Fibroblast of lung (primary cell): ENCODE measurements around the gene HAO1. TPM values are rescaled to one million over a fixed set of nuclear protein-coding genes. Genes with fewer than 3 reads are reported as not detected.

Experiments used
- DNase-seq, 2 donors: peaks; one replicate each; pipeline versions ENCODE4 v3.0.0 to v3.0.0-alpha.2; 2010; ENCODE audit warnings: low read depth in 2 of 2
- H2AFZ ChIP-seq: 2 replicates; pipeline ENCODE4 v1.5.1; 2012; ENCODE audit warnings: low read length, control low read depth, inconsistent platforms
- H3K27ac ChIP-seq: 2 replicates; pipeline ENCODE4 v1.5.1; 2011; ENCODE audit warnings: low read length, control low read depth; ENCODE audit not compliant: insufficient read depth
- H3K27me3 ChIP-seq: 2 replicates; pipeline ENCODE4 v1.5.1; 2011; ENCODE audit warnings: mild to moderate bottlenecking, low read length; ENCODE audit not compliant: control insufficient read depth, insufficient read depth
- H3K36me3 ChIP-seq: 2 replicates; pipeline ENCODE4 v1.5.1; 2011; ENCODE audit warnings: low read length; ENCODE audit not compliant: control insufficient read depth, insufficient read depth
- H3K4me1 ChIP-seq: 2 replicates; pipeline ENCODE4 v1.5.1; 2011; ENCODE audit warnings: low read length; ENCODE audit not compliant: control insufficient read depth, insufficient read depth; ENCODE audit errors: extremely low read depth
- H3K4me2 ChIP-seq: 2 replicates; pipeline ENCODE4 v1.5.1; 2011; ENCODE audit warnings: low read length, control low read depth; ENCODE audit not compliant: insufficient read depth; ENCODE audit errors: extremely low read depth
- H3K4me3 ChIP-seq, 4 experiments: fragments of 200-600 bp in 1 of 4; sonication (generic) in 1 of 4; replicated peaks in 1 of 4; 2 replicates each; pipeline ENCODE4 v1.5.1; 2011 to 2016; ENCODE audit warnings: low read length in 4 of 4, low read depth in 3 of 4, mild to moderate bottlenecking in 3 of 4, control low read depth in 2 of 4, inconsistent platforms in 1 of 4, mixed read lengths in 1 of 4; ENCODE audit not compliant: insufficient read depth in 1 of 4; ENCODE audit errors: control extremely low read depth in 1 of 4
- H3K79me2 ChIP-seq: 2 replicates; pipeline ENCODE4 v1.5.1; 2012; ENCODE audit warnings: mild to moderate bottlenecking, low read length, inconsistent platforms; ENCODE audit not compliant: control insufficient read depth, insufficient read depth
- H3K9ac ChIP-seq: 2 replicates; pipeline ENCODE4 v1.5.1; 2011; ENCODE audit warnings: mild to moderate bottlenecking, low read length, control low read depth; ENCODE audit not compliant: insufficient read depth
- H3K9me3 ChIP-seq: 2 replicates; pipeline ENCODE4 v1.5.1; 2012; ENCODE audit warnings: low read depth, low read length; ENCODE audit not compliant: control insufficient read depth, insufficient read depth
- H4K20me1 ChIP-seq: 2 replicates; pipeline ENCODE4 v1.5.1; 2011; ENCODE audit warnings: low read length; ENCODE audit not compliant: control insufficient read depth, insufficient read depth; ENCODE audit errors: extremely low read depth
- EZH2 ChIP-seq: IDR thresholded peaks from 2 replicates; pipeline ENCODE4 v1.5.1; 2012; ENCODE audit warnings: low read length, control low read depth, mild to moderate bottlenecking; ENCODE audit errors: missing control alignments
- polyA plus RNA-seq, 2 donors: library from polyadenylated mRNA; depleted of rRNA in 1 of 2; stranded (reverse) in 1 of 2; unstranded in 1 of 2; fragments of >200 nt; gene quantifications; 2 replicates each; pipeline ENCODE4 v1.2.1, GENCODE V29; 2011 to 2012; ENCODE audit warnings: missing spikeins in 1 of 2
- total RNA-seq: library from RNA; depleted of rRNA; stranded (reverse); fragments of >200 nt; gene quantifications from 2 replicates; pipeline ENCODE4 v1.2.1, GENCODE V29; 2014
- TF ChIP-seq, protein P1 (sequence below), 2 donors: IDR thresholded peaks in 1 of 2; conservative IDR thresholded peaks in 1 of 2; 1 replicate in 1 of 2; 2 replicates in 1 of 2; pipeline ENCODE4 v1.5.1; 2011 to 2012; ENCODE audit warnings: low read length in 2 of 2, control low read depth in 1 of 2, inconsistent platforms in 1 of 2, low read depth in 1 of 2, mild to moderate bottlenecking in 1 of 2

The HAO1 gene
- total and polyA plus RNA-seq, 2 donors (not counting 1 experiment from before 2014, with no cell fraction given): not detected

DNA sequence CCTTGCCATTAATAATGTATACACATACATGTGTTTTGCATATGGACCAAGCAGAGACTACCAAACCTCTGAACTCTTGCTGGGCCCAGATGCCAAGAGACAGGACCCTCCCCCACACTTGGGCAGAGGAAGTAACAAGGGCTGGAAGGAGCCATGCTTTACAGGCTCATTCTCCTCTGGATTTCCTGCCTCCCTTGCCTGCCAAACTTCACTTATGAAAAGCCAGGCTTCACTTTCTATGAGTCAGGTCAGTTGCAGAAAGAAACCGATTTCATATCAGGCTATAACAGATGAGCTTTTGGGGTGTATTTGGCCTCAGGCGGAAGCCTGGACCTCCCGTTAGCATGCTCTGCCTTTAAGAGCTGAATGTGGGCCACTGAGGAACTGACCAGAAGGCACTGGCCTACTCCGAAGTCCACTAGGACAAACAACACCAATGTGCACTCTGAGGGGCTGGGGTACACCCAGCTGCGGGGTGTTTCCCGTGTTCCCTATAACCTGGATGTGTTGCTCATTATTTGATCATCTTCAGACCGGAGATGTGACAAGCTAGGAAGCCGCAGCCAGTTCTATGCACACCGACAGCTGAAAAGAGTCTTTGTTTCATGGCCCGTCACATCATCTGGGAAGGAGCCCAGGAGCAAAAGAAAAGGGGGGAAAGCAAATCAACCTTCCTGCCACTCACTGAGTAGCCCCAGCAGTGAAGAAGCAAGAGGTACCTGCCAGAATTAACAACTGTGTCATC lies 28.5 kb downstream of the HAO1 start:
- Histone ChIP-seq H3K9me3 (no peaks in the 10 kb centered on the region), H3K4me1 (no peaks in the 10 kb centered on the region), H3K27ac (no peak overlapping the region), H2AFZ (no peak overlapping the region), H3K36me3 (no peaks in the 10 kb centered on the region), H3K4me3 (no peak overlapping the region), H3K9ac (no peak overlapping the region), H3K79me2 (no peaks in the 10 kb centered on the region), H3K4me2 (no peak overlapping the region), H4K20me1 (no peaks in the 10 kb centered on the region), H3K27me3 (no peaks in the 10 kb centered on the region)
- no peak for DNase-seq
- TF ChIP-seq, protein P1, sequence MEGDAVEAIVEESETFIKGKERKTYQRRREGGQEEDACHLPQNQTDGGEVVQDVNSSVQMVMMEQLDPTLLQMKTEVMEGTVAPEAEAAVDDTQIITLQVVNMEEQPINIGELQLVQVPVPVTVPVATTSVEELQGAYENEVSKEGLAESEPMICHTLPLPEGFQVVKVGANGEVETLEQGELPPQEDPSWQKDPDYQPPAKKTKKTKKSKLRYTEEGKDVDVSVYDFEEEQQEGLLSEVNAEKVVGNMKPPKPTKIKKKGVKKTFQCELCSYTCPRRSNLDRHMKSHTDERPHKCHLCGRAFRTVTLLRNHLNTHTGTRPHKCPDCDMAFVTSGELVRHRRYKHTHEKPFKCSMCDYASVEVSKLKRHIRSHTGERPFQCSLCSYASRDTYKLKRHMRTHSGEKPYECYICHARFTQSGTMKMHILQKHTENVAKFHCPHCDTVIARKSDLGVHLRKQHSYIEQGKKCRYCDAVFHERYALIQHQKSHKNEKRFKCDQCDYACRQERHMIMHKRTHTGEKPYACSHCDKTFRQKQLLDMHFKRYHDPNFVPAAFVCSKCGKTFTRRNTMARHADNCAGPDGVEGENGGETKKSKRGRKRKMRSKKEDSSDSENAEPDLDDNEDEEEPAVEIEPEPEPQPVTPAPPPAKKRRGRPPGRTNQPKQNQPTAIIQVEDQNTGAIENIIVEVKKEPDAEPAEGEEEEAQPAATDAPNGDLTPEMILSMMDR (conservative IDR thresholded peaks at IDR 0.05 in 1 of 2, IDR thresholded peaks at IDR 0.05 in 1 of 2; ENCODE audit: low read depth in 1 of 2, low read length in 2 of 2): no peak
- no peak for TF ChIP-seq EZH2

GRCh38 chr20:7908905-7909304 lies 31.4 kb downstream of the HAO1 start:
- DNase-seq: no peak
- TF ChIP-seq, protein P1 (conservative IDR thresholded peaks at IDR 0.05 in 1 of 2, IDR thresholded peaks at IDR 0.05 in 1 of 2; ENCODE audit: low read depth in 1 of 2, low read length in 2 of 2): no peak
- no peak for TF ChIP-seq EZH2
- H3K27ac ChIP-seq: no peak overlapping the region

GRCh38 chr20:7903429-7903828 lies 36.8 kb downstream of the HAO1 start:
- Histone ChIP-seq H3K9ac (no peak overlapping the region), H3K4me2 (no peak overlapping the region), H3K36me3 (no peaks in the 10 kb centered on the region), H3K79me2 (no peaks in the 10 kb centered on the region), H3K27ac (no peak overlapping the region), H3K9me3 (no peaks in the 10 kb centered on the region), H3K27me3 (no peaks in the 10 kb centered on the region), H4K20me1 (no peaks in the 10 kb centered on the region), H3K4me3 (no peak overlapping the region), H3K4me1 (no peaks in the 10 kb centered on the region), H2AFZ (no peak overlapping the region)
- TF ChIP-seq EZH2: no peak
- TF ChIP-seq, protein P1 (conservative IDR thresholded peaks at IDR 0.05 in 1 of 2, IDR thresholded peaks at IDR 0.05 in 1 of 2; ENCODE audit: low read depth in 1 of 2, low read length in 2 of 2): no peak
- no peak for DNase-seq

More at GRCh38 chr20:7908905-7909304, 31.4 kb downstream of the HAO1 start:
- Histone ChIP-seq H4K20me1 (no peaks in the 10 kb centered on the region), H3K4me2 (no peak overlapping the region), H2AFZ (no peak overlapping the region), H3K4me1 (no peaks in the 10 kb centered on the region), H3K9ac (no peak overlapping the region), H3K9me3 (no peaks in the 10 kb centered on the region), H3K36me3 (no peaks in the 10 kb centered on the region), H3K79me2 (no peaks in the 10 kb centered on the region), H3K27me3 (no peaks in the 10 kb centered on the region), H3K4me3 (no peak overlapping the region)
